Thyroid gland (tissue), 4 donors: ENCODE measurements around the gene ST6GALNAC3. TPM values are rescaled to one million over a fixed set of nuclear protein-coding genes. Genes with fewer than 3 reads are reported as not detected.
A peak's percentile ranks its signal among the peaks of the same experiment; 100 is the strongest.
"Not testable (repeated sequence)": the region's sequence is repeated elsewhere in the genome, so short reads cannot be mapped to it uniquely, and the experiment has no call there.

Experiments used
- DNase-seq, 2 donors: peaks; one replicate each; pipeline ENCODE4 v3.0.0-alpha.2; 2019
- H3K27ac ChIP-seq, 3 donors: fragments of 200-600 bp; sonication (generic); 1 replicate in 2 of 3; 2 replicates in 1 of 3; pipeline ENCODE4 v1.5.1; 2016 to 2019; ENCODE audit warnings: mild to moderate bottlenecking in 1 of 3, moderate library complexity in 1 of 3
- H3K27me3 ChIP-seq: fragments of 200-600 bp; sonication (generic); one replicate; pipeline ENCODE4 v1.5.1; 2019
- H3K36me3 ChIP-seq, 2 donors: fragments of 200-600 bp; sonication (generic); one replicate each; pipeline ENCODE4 v1.5.1; 2016 to 2019
- H3K4me1 ChIP-seq, 2 donors: fragments of 200-600 bp; sonication (generic); one replicate each; pipeline ENCODE4 v1.5.1; 2017 to 2019
- H3K4me3 ChIP-seq, 3 donors: fragments of 200-600 bp; sonication (generic); replicated peaks in 1 of 3; 1 replicate in 2 of 3; 2 replicates in 1 of 3; pipeline ENCODE4 v1.5.1; 2016; ENCODE audit warnings: mild to moderate bottlenecking in 1 of 3
- H3K9me3 ChIP-seq: fragments of 200-600 bp; sonication (generic); one replicate; pipeline ENCODE4 v1.5.1; 2017
- POLR2A ChIP-seq, 2 donors: fragments of 450-650 bp; IDR thresholded peaks; one replicate each; pipeline ENCODE4 v1.6.1; 2017; ENCODE audit warnings: antibody characterized with exemption in 2 of 2, mild to moderate bottlenecking in 2 of 2, moderate library complexity in 1 of 2
- whole genome bisulfite sequencing, 2 donors: methylation state at CpG; one replicate each; pipeline ENCODE4 v1.1.5; 2017; 5-methylcytosine and 5-hydroxymethylcytosine counted together
- intact Hi-C: fragments of 100-400 bp; cut with DNase I; formaldehyde crosslinking; loops from one replicate; pipeline ENCODE4 v1.15.1; 2023
- total RNA-seq, 4 donors: library from RNA; depleted of rRNA; stranded (reverse); fragments of >200 nt; gene quantifications; one replicate each; pipeline ENCODE4 v1.2.3, GENCODE V29; 2016
- TF ChIP-seq, protein P1 (sequence below), 6 experiments: fragments of 200-600 bp in 3 of 6; fragments of 450-650 bp in 3 of 6; sonication (generic) in 3 of 6; IDR thresholded peaks; one replicate each; pipeline ENCODE4 v1.5.1; 2016 to 2019; ENCODE audit warnings: antibody characterized with exemption in 6 of 6, mild to moderate bottlenecking in 2 of 6, inconsistent platforms in 1 of 6, moderate library complexity in 1 of 6

The ST6GALNAC3 gene
- total RNA-seq, 4 donors from 2014 or later, result 17.4 to 35.6 (median 31.6) TPM

DNA sequence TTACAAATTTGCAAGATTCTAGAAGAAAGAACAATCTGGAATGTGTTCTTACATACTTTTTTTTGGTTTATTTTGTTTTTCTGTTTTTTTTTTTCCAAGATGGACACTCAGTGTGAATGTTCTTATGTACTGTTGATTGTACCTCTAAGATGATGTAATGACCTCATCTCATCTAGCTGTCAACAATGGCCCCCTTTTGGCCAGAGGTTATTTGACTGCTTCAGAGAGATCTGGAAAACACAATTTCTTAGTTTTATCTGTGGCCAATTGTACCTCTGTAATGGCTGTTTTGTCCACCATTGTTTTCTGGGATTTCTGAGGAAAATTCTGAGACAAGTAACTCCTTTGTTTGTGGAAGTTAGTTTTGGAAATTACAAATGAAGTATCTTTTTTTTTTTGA, 38.9 kb downstream of the ST6GALNAC3 start:
- intact Hi-C loops, result no loop called here
- no peaks in the 10 kb centered on the region for H3K27me3 ChIP-seq

GRCh38 chr1:76115171-76115570, 40.6 kb downstream of the ST6GALNAC3 start:
- DNase-seq, result no peak
- TF ChIP-seq POLR2A (IDR thresholded peaks at IDR 0.05), result no peak
- TF ChIP-seq, protein P1, sequence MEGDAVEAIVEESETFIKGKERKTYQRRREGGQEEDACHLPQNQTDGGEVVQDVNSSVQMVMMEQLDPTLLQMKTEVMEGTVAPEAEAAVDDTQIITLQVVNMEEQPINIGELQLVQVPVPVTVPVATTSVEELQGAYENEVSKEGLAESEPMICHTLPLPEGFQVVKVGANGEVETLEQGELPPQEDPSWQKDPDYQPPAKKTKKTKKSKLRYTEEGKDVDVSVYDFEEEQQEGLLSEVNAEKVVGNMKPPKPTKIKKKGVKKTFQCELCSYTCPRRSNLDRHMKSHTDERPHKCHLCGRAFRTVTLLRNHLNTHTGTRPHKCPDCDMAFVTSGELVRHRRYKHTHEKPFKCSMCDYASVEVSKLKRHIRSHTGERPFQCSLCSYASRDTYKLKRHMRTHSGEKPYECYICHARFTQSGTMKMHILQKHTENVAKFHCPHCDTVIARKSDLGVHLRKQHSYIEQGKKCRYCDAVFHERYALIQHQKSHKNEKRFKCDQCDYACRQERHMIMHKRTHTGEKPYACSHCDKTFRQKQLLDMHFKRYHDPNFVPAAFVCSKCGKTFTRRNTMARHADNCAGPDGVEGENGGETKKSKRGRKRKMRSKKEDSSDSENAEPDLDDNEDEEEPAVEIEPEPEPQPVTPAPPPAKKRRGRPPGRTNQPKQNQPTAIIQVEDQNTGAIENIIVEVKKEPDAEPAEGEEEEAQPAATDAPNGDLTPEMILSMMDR (IDR thresholded peaks at IDR 0.05), result no peak
- no peak overlapping the region for H3K4me3 ChIP-seq
- 96% methylated on average over 2 of the region's 2 CpGs for WGBS, 2 donors
- intact Hi-C loops, result no loop called here
- H3K36me3 ChIP-seq, result no peaks in the 10 kb centered on the region
- H3K27ac ChIP-seq, result no peak overlapping the region
- H3K9me3 ChIP-seq, result no peaks in the 10 kb centered on the region
- H3K4me1 ChIP-seq, result peaks cover 4 to 33% of the 10 kb centered on the region in 2 donors
- H3K27me3 ChIP-seq, result no peaks in the 10 kb centered on the region

More for the DNA sequence above, 38.9 kb downstream of the ST6GALNAC3 start:
- H3K9me3 ChIP-seq, result no peaks in the 10 kb centered on the region
- no peaks in the 10 kb centered on the region for H3K36me3 ChIP-seq
- TF ChIP-seq, protein P1 (IDR thresholded peaks at IDR 0.05), result no peak
- TF ChIP-seq POLR2A (IDR thresholded peaks at IDR 0.05), result no peak
- DNase-seq, result no peak
- no peak overlapping the region for H3K27ac ChIP-seq
- H3K4me1 ChIP-seq, result peaks cover 7 to 50% of the 10 kb centered on the region in 2 donors
- no peak overlapping the region for H3K4me3 ChIP-seq

- TF ChIP-seq, protein P1 (IDR thresholded peaks at IDR 0.05), result no peak
- TF ChIP-seq POLR2A (IDR thresholded peaks at IDR 0.05), result no peak
- DNase-seq, result peak; percentile 69 to 73
- Histone ChIP-seq H3K4me3 (no peak overlapping the region), H3K27me3 (no peaks in the 10 kb centered on the region), H3K9me3 (no peaks in the 10 kb centered on the region), H3K36me3 (no peaks in the 10 kb centered on the region), H3K4me1 (peaks cover 18 to 33% of the 10 kb centered on the region in 2 donors), H3K27ac (peak overlapping the region; percentile 58 to 88 (median 85))
- 29 to 45% methylated on average over 5 of the region's 5 CpGs for WGBS, 2 donors
- intact Hi-C loops, result loop anchor here (10.0 kb wide), 1 partner anchor 117 kb away; no protein-coding TSS in a partner anchor
These were observed 47.3 kb downstream of the ST6GALNAC3 start for GRCh38 chr1:76121850-76122249.

DNA sequence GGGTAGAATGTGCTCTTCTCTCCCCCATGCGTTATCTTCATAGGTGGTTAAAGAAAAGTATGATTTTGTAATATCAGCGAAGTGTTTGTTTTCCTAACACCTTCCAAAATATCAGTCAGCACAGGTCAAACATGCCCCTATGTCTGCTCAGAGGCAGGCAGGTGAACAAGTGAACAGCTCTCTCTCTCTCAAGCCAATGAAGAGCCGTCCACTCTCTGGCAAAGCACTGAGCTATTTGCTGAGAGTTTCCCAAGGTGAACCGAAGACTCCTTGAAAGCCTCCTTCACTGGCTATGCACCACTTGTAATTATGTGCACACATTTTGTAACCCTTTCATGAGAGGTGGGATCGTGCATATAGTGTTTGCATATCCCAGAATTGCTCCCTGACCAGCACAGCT, 47.7 kb downstream of the ST6GALNAC3 start:
- TF ChIP-seq POLR2A (IDR thresholded peaks at IDR 0.05), result peak in 1 of 2 donors; percentile 34
- TF ChIP-seq, protein P1 (IDR thresholded peaks at IDR 0.05), result no peak
- H3K4me3 ChIP-seq, result no peak overlapping the region
- no peaks in the 10 kb centered on the region for H3K9me3 ChIP-seq
- no peaks in the 10 kb centered on the region for H3K36me3 ChIP-seq
- peaks cover 18 to 30% of the 10 kb centered on the region in 2 donors for H3K4me1 ChIP-seq
- peak; percentile 74 to 76 for DNase-seq
- intact Hi-C loops, result loop anchor here (10.0 kb wide), 1 partner anchor 117 kb away; no protein-coding TSS in a partner anchor
- 35 to 37% methylated on average over 5 of the region's 5 CpGs for WGBS, 2 donors
- no peaks in the 10 kb centered on the region for H3K27me3 ChIP-seq
- peak overlapping the region; percentile 58 to 88 (median 85) for H3K27ac ChIP-seq

DNA sequence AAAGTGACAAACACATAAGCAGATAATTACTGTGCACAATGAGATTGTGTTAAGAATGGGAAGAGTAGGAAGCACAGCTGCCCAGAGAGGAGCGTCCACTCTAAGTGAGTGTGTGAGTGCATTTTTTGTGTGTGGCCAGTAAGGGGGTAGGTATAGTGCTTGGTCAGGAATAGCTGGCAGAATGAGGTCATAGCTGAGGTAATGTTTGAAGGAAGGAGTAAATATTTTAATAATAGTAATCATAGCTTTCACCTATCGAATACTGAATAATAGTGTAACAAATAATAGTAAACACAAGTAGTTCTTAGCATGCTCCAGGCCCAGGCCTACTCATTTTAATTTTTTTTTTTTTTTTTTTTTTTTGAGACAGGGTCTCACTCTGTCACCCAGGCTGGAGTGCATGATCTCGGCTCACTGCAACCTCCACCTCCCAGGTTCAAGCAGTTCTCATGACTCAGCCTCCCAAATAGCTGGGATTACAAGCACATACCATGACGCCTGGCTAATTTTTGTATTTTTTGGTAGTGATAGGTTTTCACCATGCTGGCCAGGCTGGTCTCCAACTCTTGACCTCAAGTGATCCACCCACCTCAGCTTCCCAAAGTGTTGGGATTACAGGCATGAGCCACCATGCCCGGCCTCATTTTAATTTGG, 49.0 kb downstream of the ST6GALNAC3 start:
- intact Hi-C loops, result loop anchor here (10.0 kb wide), 1 partner anchor 119 kb away; no protein-coding TSS in a partner anchor
- H3K27me3 ChIP-seq, H3K9me3 ChIP-seq, H3K4me3 ChIP-seq, DNase-seq, H3K36me3 ChIP-seq: not testable (repeated sequence)
- Histone ChIP-seq H3K27ac (peak overlapping the region in 1 of 3 donors; percentile 85), H3K4me1 (peaks cover 18 to 34% of the 10 kb centered on the region in 2 donors)
- 92 to 93% methylated on average over 5 of the region's 5 CpGs for WGBS, 2 donors
